GM12891 (cell line): ENCODE measurements around the gene TRPV5.

Experiments used
- POLR2A ChIP-seq: IDR thresholded peaks from 2 replicates; pipeline ENCODE4 v1.6.1; 2011; ENCODE audit warnings: low read depth, low read length, control low read depth
- POLR2AphosphoS5 ChIP-seq: IDR thresholded peaks from 2 replicates; pipeline ENCODE4 v1.6.1; 2011; ENCODE audit warnings: low read depth, low read length, control low read depth
- SPI1 ChIP-seq: IDR thresholded peaks from 2 replicates; pipeline ENCODE4 v1.6.1; 2011; ENCODE audit warnings: low read depth, low read length, control low read depth

GRCh38 chr7:142885311-142886230, 48.0 kb downstream of the TRPV5 start, which contains the start of gene TRPV6:
- TF ChIP-seq POLR2A, result no peak
- no peak for TF ChIP-seq SPI1
- TF ChIP-seq POLR2AphosphoS5, result no peak
